K562 (cell line): ENCODE measurements around the gene ARHGAP12. TPM values are rescaled to one million over a fixed set of nuclear protein-coding genes. Genes with fewer than 3 reads are reported as not detected.
A peak's percentile ranks its signal among the peaks of the same experiment; 100 is the strongest.

Experiments used
- ARID2 ChIP-seq: fragments of 450-650 bp; IDR thresholded peaks from 2 replicates; pipeline ENCODE4 v1.6.1; 2017; ENCODE audit warnings: antibody characterized with exemption, mild to moderate bottlenecking
- CREBBP ChIP-seq: IDR thresholded peaks from one replicate; pipeline ENCODE4 v1.6.1; 2012; ENCODE audit warnings: low read depth, mild to moderate bottlenecking, control low read depth, inconsistent platforms, low read length
- FOSL1 ChIP-seq: fragments of 200-800 bp; sonication (Bioruptor generic); conservative IDR thresholded peaks from 2 replicates; pipeline ENCODE4 v1.6.1; 2016; ENCODE audit warnings: missing genetic modification characterization, missing compliant biosample characterization
- GATA2 ChIP-seq: sonication (generic); formaldehyde crosslinking; IDR thresholded peaks from 2 replicates; pipeline ENCODE4 v1.4.0; 2020; ENCODE audit warnings: mild to moderate bottlenecking, missing genetic modification reagents
- GATAD2A ChIP-seq: fragments of 450-650 bp; IDR thresholded peaks from 2 replicates; pipeline ENCODE4 v1.6.1; 2017
- KDM4B ChIP-seq, 2 experiments: fragments of 450-650 bp in 1 of 2; sonication (generic) in 1 of 2; IDR thresholded peaks; 2 replicates each; pipeline ENCODE4 v1.6.1; 2016 to 2017; ENCODE audit warnings: borderline replicate concordance in 2 of 2, antibody characterized with exemption in 1 of 2, low read depth in 1 of 2, mild to moderate bottlenecking in 1 of 2
- MCM7 ChIP-seq, 2 experiments: fragments of 450-650 bp; IDR thresholded peaks; 2 replicates each; pipeline ENCODE4 v1.6.1; 2016 to 2018
- MTA3 ChIP-seq: fragments of 450-650 bp; formaldehyde crosslinking; IDR thresholded peaks from 2 replicates; pipeline ENCODE4 v1.6.1; 2017; ENCODE audit warnings: mild to moderate bottlenecking, borderline replicate concordance
- MYBL2 ChIP-seq, 2 experiments: fragments of 450-650 bp in 1 of 2; sonication (generic) in 1 of 2; formaldehyde crosslinking in 1 of 2; IDR thresholded peaks; 2 replicates each; pipeline versions ENCODE4 v1.6.1 to v1.8.1; 2017 to 2022; ENCODE audit warnings: borderline replicate concordance in 1 of 2, inconsistent platforms in 1 of 2, low read depth in 1 of 2, mild to moderate bottlenecking in 1 of 2, missing genetic modification reagents in 1 of 2, moderate library complexity in 1 of 2
- NCOA1 ChIP-seq: fragments of 450-650 bp; IDR thresholded peaks from 2 replicates; pipeline ENCODE4 v1.6.1; 2016; ENCODE audit warnings: low read depth
- PURB ChIP-seq: sonication (generic); formaldehyde crosslinking; IDR thresholded peaks from 2 replicates; pipeline ENCODE4 v1.9.0; 2021; ENCODE audit warnings: low read depth, mild to moderate bottlenecking, missing genetic modification reagents
- RBM14 ChIP-seq: fragments of 200-400 bp; formaldehyde crosslinking; IDR thresholded peaks from 2 replicates; pipeline ENCODE4 v1.6.1; 2018; ENCODE audit warnings: low read depth, mild to moderate bottlenecking, low read length, moderate library complexity, borderline replicate concordance; ENCODE audit not compliant: insufficient read depth
- RCOR1 ChIP-seq, 2 experiments: IDR thresholded peaks; 2 replicates each; pipeline ENCODE4 v1.6.1; 2012; ENCODE audit warnings: low read depth in 2 of 2, low read length in 2 of 2, borderline replicate concordance in 1 of 2, improper control_type of control experiment in 1 of 2
- SMARCA5 ChIP-seq: fragments of 450-650 bp; IDR thresholded peaks from 2 replicates; pipeline ENCODE4 v1.6.1; 2016
- TCF7 ChIP-seq: sonication (generic); IDR thresholded peaks from 2 replicates; pipeline ENCODE4 v1.6.1; 2016; ENCODE audit warnings: antibody characterized with exemption, borderline replicate concordance
- ZNF143 ChIP-seq: sonication (generic); formaldehyde crosslinking; IDR thresholded peaks from 2 replicates; pipeline ENCODE4 v1.9.0; 2022; ENCODE audit warnings: mild to moderate bottlenecking, missing genetic modification reagents
- ZNF146 ChIP-seq: IDR thresholded peaks from one replicate; pipeline ENCODE4 v1.6.1; 2018; ENCODE audit warnings: missing compliant biosample characterization; ENCODE audit not compliant: unreplicated experiment
- ZNF77 ChIP-seq: fragments of 250-450 bp; sonication (Bioruptor Pico); IDR thresholded peaks from 2 replicates; pipeline ENCODE4 v1.5.0; 2020
- polyA plus RNA-seq, 8 experiments: library from polyadenylated mRNA; depleted of rRNA in 4 of 8; stranded (reverse) in 5 of 8; unstranded in 3 of 8; fragments of >200 nt; fragmentation: Nextera tagmentation in 2 of 8; fragmentation: Illumina TruSeq in 1 of 8; extraction: Ambion mirVana in 2 of 8; extraction: Trizol in 1 of 8; gene quantifications; 2 replicates each; pipeline versions ENCODE4 v1.2.1 to v1.2.3, GENCODE V29; 2011 to 2014; ENCODE audit warnings: inconsistent platforms in 1 of 8, missing spikeins in 1 of 8
- total RNA-seq, 7 experiments: library from RNA; depleted of rRNA in 6 of 7; stranded (reverse); fragments of >200 nt in 6 of 7; fragmentation: Illumina TruSeq in 2 of 7; extraction: Trizol in 2 of 7; gene quantifications; 2 replicates each; pipeline versions ENCODE4 v1.2.1 to v1.2.3, GENCODE V29; 2011 to 2021; ENCODE audit warnings: low replicate concordance in 1 of 7
- TF ChIP-seq, protein P1 (sequence below): IDR thresholded peaks from 2 replicates; pipeline ENCODE4 v1.6.1; 2014; ENCODE audit warnings: antibody characterized with exemption
- TF ChIP-seq, protein P2 (sequence below): fragments of 250-450 bp; sonication (Bioruptor Pico); IDR thresholded peaks from 2 replicates; pipeline ENCODE4 v1.8.0; 2021; ENCODE audit warnings: moderate library complexity, mild to moderate bottlenecking, inconsistent platforms
- TF ChIP-seq, protein P3 (sequence below): fragments of 250-450 bp; sonication (Bioruptor Pico); IDR thresholded peaks from 2 replicates; pipeline ENCODE4 v1.8.0; 2022; ENCODE audit warnings: inconsistent platforms

ARHGAP12 gene
- total and polyA plus RNA-seq, 9 of the 15 experiments (the other 6 are each of a cell fraction or from before 2014, with no cell fraction given), result 4.4 to 18.7 (median 10.1) TPM

DNA sequence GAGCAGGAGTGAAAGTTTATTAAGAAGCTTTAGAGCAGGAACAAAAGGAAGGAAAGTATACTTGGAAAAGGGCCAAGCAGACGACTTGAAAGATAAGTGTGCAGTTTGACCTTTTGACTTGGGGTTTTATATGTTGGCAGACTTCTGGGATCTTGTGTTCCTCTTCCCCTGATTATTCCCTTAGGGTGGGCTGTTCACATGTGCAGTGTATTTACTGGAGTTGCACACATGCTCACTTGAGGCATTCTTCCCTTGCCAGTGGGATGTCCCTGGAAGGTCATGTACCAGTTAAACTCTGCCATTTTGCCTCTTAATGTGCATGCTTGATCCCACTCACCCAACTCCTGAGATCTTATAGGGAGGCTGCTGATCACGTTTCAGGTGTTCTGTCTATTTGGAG lies 23.4 kb upstream of the ARHGAP12 start (continued):
- TF ChIP-seq MTA3 (peak; percentile 60; the same call in 1 of the 2 replicates), SMARCA5 (no peak), CREBBP (no peak), GATAD2A (0 out of 2 replicates have a peak, but pooled peaks have one; percentile 84), ZNF146 (no peak), MCM7 (IDR thresholded peaks at IDR 0.05) (no peak), FOSL1 (peak; percentile 31; the same call in 1 of the 2 replicates), ARID2 (no peak), GATA2 (peak; percentile 60), RBM14 (no peak), MYBL2 (IDR thresholded peaks at IDR 0.05; ENCODE audit: low read depth) (no peak), MYBL2 (CRISPR knock-in tag; IDR thresholded peaks at IDR 0.05; ENCODE audit: borderline replicate concordance) (no peak), PURB (no peak), ZNF143 (no peak), KDM4B (IDR thresholded peaks at IDR 0.05; ENCODE audit: borderline replicate concordance in 2 of 2, low read depth in 1 of 2) (no peak), RCOR1 (IDR thresholded peaks at IDR 0.05; ENCODE audit: borderline replicate concordance in 1 of 2, low read depth in 2 of 2, low read length in 2 of 2) (peak; percentile 57 to 74; a peak in 2 of 4 replicates), ZNF77 (CRISPR knock-in tag) (no peak), NCOA1 (peak; percentile 68), TCF7 (no peak)
- TF ChIP-seq, protein P1, sequence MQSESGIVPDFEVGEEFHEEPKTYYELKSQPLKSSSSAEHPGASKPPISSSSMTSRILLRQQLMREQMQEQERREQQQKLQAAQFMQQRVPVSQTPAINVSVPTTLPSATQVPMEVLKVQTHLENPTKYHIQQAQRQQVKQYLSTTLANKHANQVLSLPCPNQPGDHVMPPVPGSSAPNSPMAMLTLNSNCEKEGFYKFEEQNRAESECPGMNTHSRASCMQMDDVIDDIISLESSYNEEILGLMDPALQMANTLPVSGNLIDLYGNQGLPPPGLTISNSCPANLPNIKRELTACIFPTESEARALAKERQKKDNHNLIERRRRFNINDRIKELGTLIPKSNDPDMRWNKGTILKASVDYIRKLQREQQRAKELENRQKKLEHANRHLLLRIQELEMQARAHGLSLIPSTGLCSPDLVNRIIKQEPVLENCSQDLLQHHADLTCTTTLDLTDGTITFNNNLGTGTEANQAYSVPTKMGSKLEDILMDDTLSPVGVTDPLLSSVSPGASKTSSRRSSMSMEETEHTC, result no peak
- TF ChIP-seq, protein P2, sequence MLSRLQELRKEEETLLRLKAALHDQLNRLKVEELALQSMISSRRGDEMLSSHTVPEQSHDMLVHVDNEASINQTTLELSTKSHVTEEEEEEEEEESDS (CRISPR knock-in tag), result no peak
- TF ChIP-seq, protein P3, sequence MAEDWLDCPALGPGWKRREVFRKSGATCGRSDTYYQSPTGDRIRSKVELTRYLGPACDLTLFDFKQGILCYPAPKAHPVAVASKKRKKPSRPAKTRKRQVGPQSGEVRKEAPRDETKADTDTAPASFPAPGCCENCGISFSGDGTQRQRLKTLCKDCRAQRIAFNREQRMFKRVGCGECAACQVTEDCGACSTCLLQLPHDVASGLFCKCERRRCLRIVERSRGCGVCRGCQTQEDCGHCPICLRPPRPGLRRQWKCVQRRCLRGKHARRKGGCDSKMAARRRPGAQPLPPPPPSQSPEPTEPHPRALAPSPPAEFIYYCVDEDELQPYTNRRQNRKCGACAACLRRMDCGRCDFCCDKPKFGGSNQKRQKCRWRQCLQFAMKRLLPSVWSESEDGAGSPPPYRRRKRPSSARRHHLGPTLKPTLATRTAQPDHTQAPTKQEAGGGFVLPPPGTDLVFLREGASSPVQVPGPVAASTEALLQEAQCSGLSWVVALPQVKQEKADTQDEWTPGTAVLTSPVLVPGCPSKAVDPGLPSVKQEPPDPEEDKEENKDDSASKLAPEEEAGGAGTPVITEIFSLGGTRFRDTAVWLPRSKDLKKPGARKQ (CRISPR knock-in tag), result no peak
